IPS-15b (cell line): ENCODE measurements around the gene HBD.
"Not testable (repeated sequence)": the region's sequence is repeated elsewhere in the genome, so short reads cannot be mapped to it uniquely, and the experiment has no call there.

Experiments
- H3K27me3 ChIP-seq: one replicate; pipeline ENCODE4 v1.6.1; 2013; ENCODE audit warnings: low read length; ENCODE audit not compliant: control insufficient read depth, insufficient read depth
- H3K36me3 ChIP-seq: one replicate; pipeline ENCODE4 v1.6.1; 2013; ENCODE audit warnings: low read length; ENCODE audit not compliant: control insufficient read depth, insufficient read depth
- H3K4me1 ChIP-seq: one replicate; pipeline ENCODE4 v1.6.1; 2013; ENCODE audit warnings: mild to moderate bottlenecking, low read length; ENCODE audit not compliant: control insufficient read depth, insufficient read depth
- H3K4me3 ChIP-seq: one replicate; pipeline ENCODE4 v1.5.1; 2013; ENCODE audit warnings: low read depth, low read length
- H3K9ac ChIP-seq: one replicate; pipeline ENCODE4 v1.6.1; 2013; ENCODE audit warnings: low read depth, mild to moderate bottlenecking, low read length
- H3K9me3 ChIP-seq: one replicate; pipeline ENCODE4 v1.6.1; 2013; ENCODE audit warnings: mild to moderate bottlenecking, low read length; ENCODE audit not compliant: control insufficient read depth, insufficient read depth

HBD gene

GRCh38 chr11:5272395-5273017 lies 38.2 kb upstream of the HBD start:
- H3K9me3 ChIP-seq = no peaks in the 10 kb centered on the region

GRCh38 chr11:5269715-5270147 lies 35.4 kb upstream of the HBD start, which contains the start of gene HBE1:
Gene HBE1 (minus strand): TSS chr11:5269945. CDS start chr11:5269890, 55 bp downstream.
- Histone ChIP-seq H3K4me3 (no peak within 1 kb of the TSS), H3K27me3 (no peaks in the 10 kb centered on the region), H3K9ac (no peak within 1 kb of the TSS), H3K4me1 (peaks cover 5% of the 10 kb centered on the region), H3K9me3 (no peaks in the 10 kb centered on the region), H3K36me3 (no peaks in the 10 kb centered on the region)

More at GRCh38 chr11:5272395-5273017, 38.2 kb upstream of the HBD start:
- H3K4me3 ChIP-seq = no peak overlapping the region
- no peak overlapping the region for H3K9ac ChIP-seq
- no peaks in the 10 kb centered on the region for H3K27me3 ChIP-seq
- no peaks in the 10 kb centered on the region for H3K36me3 ChIP-seq
- H3K4me1 ChIP-seq = peaks cover 5% of the 10 kb centered on the region

DNA sequence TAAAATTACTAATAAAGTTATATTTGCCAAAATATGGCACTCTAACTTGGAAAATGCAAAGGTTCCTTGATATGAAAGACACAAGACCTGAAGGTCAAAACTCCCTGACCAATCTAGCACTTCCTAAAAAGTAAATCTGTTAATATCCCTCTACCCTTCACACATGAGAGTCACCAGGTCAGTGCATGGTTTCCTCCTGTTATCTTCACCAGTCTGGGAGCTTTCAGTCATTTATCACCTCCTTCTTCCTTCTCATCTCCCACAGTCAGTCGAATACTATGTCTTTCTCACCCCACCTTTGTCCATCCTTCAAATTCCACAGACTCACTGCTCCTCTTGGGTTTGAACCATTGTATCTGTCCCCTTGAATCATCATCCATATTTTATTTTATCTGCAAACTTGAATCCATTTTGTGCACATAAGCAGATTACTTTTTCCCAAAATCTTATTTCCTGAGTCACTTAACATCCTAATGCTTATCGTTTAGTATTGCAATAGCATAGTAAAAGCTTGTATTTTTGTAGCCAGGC lies 32.8 kb upstream of the HBD start:
- Histone ChIP-seq H3K36me3 (no peaks in the 10 kb centered on the region), H3K4me1 (no peaks in the 10 kb centered on the region), H3K9me3 (no peaks in the 10 kb centered on the region), H3K4me3 (no peak overlapping the region), H3K27me3 (no peaks in the 10 kb centered on the region), H3K9ac (no peak overlapping the region)

GRCh38 chr11:5266609-5267008 lies 32.3 kb upstream of the HBD start:
- no peak overlapping the region for H3K4me3 ChIP-seq
- no peaks in the 10 kb centered on the region for H3K27me3 ChIP-seq
- no peak overlapping the region for H3K9ac ChIP-seq
- H3K36me3 ChIP-seq = no peaks in the 10 kb centered on the region
- no peaks in the 10 kb centered on the region for H3K4me1 ChIP-seq
- H3K9me3 ChIP-seq = no peaks in the 10 kb centered on the region

- Histone ChIP-seq H3K36me3 (no peaks in the 10 kb centered on the region), H3K9ac (no peak overlapping the region), H3K4me1 (no peaks in the 10 kb centered on the region), H3K9me3 (no peaks in the 10 kb centered on the region), H3K27me3 (no peaks in the 10 kb centered on the region), H3K4me3 (no peak overlapping the region)
Observed at GRCh38 chr11:5265832-5266231, 31.5 kb upstream of the HBD start.

GRCh38 chr11:5258543-5259262 lies 24.4 kb upstream of the HBD start:
- Histone ChIP-seq H3K9ac (no peak overlapping the region), H3K4me3 (no peak overlapping the region), H3K27me3 (no peaks in the 10 kb centered on the region), H3K9me3 (no peaks in the 10 kb centered on the region), H3K36me3 (no peaks in the 10 kb centered on the region), H3K4me1 (peaks cover 14% of the 10 kb centered on the region)

DNA sequence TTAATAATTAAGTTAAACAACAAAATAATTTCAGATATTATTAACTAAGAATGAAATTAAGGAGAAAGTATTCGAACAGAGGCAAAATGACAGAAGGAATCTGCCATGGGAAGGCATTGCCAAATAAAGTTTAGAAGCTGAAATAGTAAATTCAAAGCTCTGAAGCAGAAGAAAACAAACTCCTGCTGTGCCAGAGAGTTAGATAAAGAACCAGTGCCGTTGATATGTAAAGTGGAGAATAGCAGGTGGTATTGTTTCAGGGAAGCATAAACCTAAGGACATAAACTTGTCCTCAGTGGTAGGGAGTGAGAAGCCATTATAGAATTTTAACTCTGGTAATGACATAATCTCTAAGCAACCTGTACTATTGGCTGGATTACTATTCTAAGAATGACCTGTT lies 23.0 kb upstream of the HBD start:
- H3K4me3 ChIP-seq = no peak overlapping the region
- H3K9me3 ChIP-seq = no peaks in the 10 kb centered on the region
- H3K4me1 ChIP-seq = peaks cover 14% of the 10 kb centered on the region
- no peaks in the 10 kb centered on the region for H3K27me3 ChIP-seq
- no peaks in the 10 kb centered on the region for H3K36me3 ChIP-seq
- no peak overlapping the region for H3K9ac ChIP-seq

DNA sequence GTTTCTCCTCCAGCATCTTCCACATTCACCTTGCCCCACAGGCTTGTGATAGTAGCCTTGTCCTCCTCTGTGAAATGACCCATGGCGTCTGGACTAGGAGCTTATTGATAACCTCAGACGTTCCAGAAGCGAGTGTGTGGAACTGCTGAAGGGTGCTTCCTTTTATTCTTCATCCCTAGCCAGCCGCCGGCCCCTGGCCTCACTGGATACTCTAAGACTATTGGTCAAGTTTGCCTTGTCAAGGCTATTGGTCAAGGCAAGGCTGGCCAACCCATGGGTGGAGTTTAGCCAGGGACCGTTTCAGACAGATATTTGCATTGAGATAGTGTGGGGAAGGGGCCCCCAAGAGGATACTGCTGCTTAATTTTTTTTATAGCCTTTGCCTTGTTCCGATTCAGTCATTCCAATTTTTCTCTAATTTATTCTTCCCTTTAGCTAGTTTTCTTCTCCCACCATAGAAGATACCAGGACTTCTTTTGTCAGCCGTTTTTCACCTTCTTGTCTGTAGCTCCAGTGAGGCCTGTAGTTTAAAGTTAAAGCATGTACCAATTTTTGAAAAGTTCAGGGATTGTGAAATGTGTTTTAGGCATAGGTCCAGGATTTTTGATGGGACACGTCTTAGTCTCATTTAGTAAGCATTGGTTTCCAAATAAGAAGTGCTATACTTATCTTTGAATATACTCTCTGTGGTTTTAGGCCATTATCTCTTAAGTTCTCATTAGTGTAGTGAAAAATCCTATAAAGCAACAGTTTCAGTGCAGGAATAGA lies 20.5 kb upstream of the HBD start, which contains the start of gene HBG2:
TSS of gene HBG2 (minus strand) at position 136 of the 768 bp plus-strand sequence. CDS start at position 83, 53 bp downstream.
- H3K36me3 ChIP-seq, H3K9me3 ChIP-seq, H3K9ac ChIP-seq, H3K4me3 ChIP-seq, H3K27me3 ChIP-seq: not testable (repeated sequence)
- H3K4me1 ChIP-seq = peaks cover 14% of the 10 kb centered on the region

- H3K9me3 ChIP-seq = not testable (repeated sequence)
Observed at GRCh38 chr11:5254023-5254422, 19.7 kb upstream of the HBD start.

DNA sequence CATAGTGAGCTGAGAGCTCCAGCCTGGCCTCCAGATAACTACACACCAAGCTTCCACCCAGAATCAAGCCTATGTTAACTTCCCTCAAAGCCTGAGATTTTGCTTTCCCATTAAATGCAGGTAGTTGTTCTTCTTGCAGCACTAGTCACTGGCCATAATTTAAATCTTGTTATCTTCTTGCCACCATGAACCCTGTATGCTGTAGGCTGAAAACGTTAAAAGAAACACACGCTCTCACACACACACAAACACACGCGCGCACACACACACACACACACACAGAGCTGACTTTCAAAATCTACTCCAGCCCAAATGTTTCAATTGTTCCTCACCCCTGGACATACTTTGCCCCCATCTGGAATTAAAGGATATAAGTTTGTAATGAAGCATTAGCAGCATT lies 19.2 kb upstream of the HBD start:
- not testable (repeated sequence) for H3K4me3 ChIP-seq, H3K27me3 ChIP-seq, H3K9me3 ChIP-seq, H3K36me3 ChIP-seq, H3K9ac ChIP-seq
- peaks cover 12% of the 10 kb centered on the region for H3K4me1 ChIP-seq

More at GRCh38 chr11:5254023-5254422, 19.7 kb upstream of the HBD start:
- H3K9ac ChIP-seq, H3K36me3 ChIP-seq, H3K27me3 ChIP-seq, H3K4me3 ChIP-seq: not testable (repeated sequence)
- peaks cover 14% of the 10 kb centered on the region for H3K4me1 ChIP-seq

DNA sequence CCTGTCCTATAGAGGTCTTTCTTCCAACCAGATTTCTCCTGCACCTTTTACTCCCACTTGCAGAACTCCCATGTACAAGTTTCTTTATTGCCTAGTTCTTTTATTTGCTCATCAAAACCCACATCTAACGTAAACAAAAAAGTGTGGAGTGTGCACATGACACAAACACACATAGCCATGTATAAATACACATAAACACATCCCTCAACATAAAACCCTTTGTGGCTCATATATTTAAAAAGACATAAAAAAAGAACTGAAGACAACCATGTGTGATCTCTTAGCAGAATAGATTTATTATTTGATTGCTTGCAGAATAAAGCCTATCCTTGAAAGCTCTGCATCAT lies 18.6 kb upstream of the HBD start:
- Histone ChIP-seq H3K27me3 (no peaks in the 10 kb centered on the region), H3K9me3 (no peaks in the 10 kb centered on the region)

More for the DNA sequence above, 18.6 kb upstream of the HBD start:
- no peak overlapping the region for H3K9ac ChIP-seq
- H3K4me1 ChIP-seq = peaks cover 9% of the 10 kb centered on the region
- no peaks in the 10 kb centered on the region for H3K36me3 ChIP-seq
- H3K4me3 ChIP-seq = no peak overlapping the region
